ENCODE data around the gene CEACAM3. TPM values are rescaled to one million over a fixed set of nuclear protein-coding genes. Genes with fewer than 3 reads are reported as not detected.

The CEACAM3 gene
- total RNA-seq, 1 donor = not detected

DNA sequence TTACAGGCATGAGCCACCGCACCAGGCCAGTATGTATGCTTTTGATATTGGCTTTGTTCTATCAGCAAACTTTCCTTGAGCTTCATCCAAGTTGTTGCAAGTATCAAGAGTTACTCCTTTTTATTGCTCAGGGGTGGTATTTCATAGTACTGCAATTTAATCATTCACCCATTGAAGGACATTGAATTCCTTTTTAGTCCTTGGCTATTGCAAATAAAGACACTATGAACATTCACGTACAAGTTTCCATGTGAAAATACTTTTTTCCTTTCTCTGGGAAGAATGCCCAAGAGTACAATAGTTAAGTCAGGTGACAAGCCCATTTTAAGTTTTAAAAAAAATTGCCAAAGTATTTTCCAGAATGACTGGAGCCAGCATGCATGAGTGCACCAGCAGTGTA lies 20.4 kb downstream of the CEACAM3 start:
- no peak overlapping the region for H3K27ac ChIP-seq (ENCODE audit: low read depth, low read length)
- no peaks in the 10 kb centered on the region for H3K4me1 ChIP-seq (ENCODE audit: insufficient read depth, low read length)
- H3K27me3 ChIP-seq (ENCODE audit: insufficient read depth, low read length) = peaks cover 5% of the 10 kb centered on the region
- H3K79me2 ChIP-seq (ENCODE audit: insufficient read depth, low read length) = no peaks in the 10 kb centered on the region
- H4K20me1 ChIP-seq (ENCODE audit: insufficient read depth, low read length) = no peaks in the 10 kb centered on the region
- TF ChIP-seq, protein P1, sequence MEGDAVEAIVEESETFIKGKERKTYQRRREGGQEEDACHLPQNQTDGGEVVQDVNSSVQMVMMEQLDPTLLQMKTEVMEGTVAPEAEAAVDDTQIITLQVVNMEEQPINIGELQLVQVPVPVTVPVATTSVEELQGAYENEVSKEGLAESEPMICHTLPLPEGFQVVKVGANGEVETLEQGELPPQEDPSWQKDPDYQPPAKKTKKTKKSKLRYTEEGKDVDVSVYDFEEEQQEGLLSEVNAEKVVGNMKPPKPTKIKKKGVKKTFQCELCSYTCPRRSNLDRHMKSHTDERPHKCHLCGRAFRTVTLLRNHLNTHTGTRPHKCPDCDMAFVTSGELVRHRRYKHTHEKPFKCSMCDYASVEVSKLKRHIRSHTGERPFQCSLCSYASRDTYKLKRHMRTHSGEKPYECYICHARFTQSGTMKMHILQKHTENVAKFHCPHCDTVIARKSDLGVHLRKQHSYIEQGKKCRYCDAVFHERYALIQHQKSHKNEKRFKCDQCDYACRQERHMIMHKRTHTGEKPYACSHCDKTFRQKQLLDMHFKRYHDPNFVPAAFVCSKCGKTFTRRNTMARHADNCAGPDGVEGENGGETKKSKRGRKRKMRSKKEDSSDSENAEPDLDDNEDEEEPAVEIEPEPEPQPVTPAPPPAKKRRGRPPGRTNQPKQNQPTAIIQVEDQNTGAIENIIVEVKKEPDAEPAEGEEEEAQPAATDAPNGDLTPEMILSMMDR (IDR thresholded peaks at IDR 0.05; ENCODE audit: extremely low read depth, low read depth, low read length) = no peak
- H3K9me3 ChIP-seq (ENCODE audit: low read depth, low read length) = no peaks in the 10 kb centered on the region
- no peaks in the 10 kb centered on the region for H3K36me3 ChIP-seq (ENCODE audit: insufficient read depth, low read length)
- no peak overlapping the region for H3K4me2 ChIP-seq (ENCODE audit: insufficient read depth, low read length)
- H2AFZ ChIP-seq (ENCODE audit: low read length) = no peak overlapping the region
- no peak overlapping the region for H3K4me3 ChIP-seq (ENCODE audit: insufficient read depth, low read length)
- DNase-seq (ENCODE audit: insufficient read length, low spot score, missing footprints) = no peak

DNA sequence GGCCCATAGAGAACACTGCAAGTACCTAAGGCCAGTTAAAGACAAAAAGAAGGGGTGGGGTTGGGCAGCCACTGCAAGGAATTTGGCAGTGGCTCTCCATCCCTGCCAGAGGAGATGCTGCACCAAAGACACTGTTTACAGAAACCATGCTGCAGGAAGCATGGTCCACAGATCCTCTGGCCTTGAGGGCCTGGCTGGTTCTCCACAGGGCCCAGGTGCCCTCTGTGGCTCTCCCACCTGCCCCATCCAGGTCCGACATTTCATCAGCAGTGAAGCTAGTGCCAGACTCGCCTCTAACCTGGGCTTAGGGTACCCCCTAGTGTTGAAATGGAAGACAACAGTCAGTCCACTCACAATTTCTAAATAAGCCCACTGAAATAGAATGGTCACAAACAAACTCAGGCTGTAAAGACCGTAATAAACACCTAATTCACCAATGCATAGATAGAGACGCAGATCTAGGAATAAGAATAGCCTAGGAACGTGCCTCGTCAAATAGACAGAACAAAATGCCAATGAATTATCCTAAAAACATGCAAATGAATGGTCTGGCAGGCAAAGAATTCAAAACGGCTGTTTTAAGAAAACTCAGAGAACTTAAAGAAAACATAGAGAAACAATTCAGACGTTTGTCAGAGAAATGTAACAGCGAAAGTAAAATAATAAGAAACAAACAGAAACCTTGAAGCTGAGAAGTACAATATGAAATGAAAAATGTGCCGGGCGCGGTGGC lies 24.8 kb downstream of the CEACAM3 start:
- H4K20me1 ChIP-seq (ENCODE audit: insufficient read depth, low read length) = no peaks in the 10 kb centered on the region
- H3K4me3 ChIP-seq (ENCODE audit: insufficient read depth, low read length) = no peak overlapping the region
- H3K27ac ChIP-seq (ENCODE audit: low read depth, low read length) = no peak overlapping the region
- peaks cover 5% of the 10 kb centered on the region for H3K27me3 ChIP-seq (ENCODE audit: insufficient read depth, low read length)
- no peaks in the 10 kb centered on the region for H3K9me3 ChIP-seq (ENCODE audit: low read depth, low read length)
- no peaks in the 10 kb centered on the region for H3K79me2 ChIP-seq (ENCODE audit: insufficient read depth, low read length)
- no peak overlapping the region for H3K4me2 ChIP-seq (ENCODE audit: insufficient read depth, low read length)
- TF ChIP-seq, protein P1 (IDR thresholded peaks at IDR 0.05; ENCODE audit: extremely low read depth, low read depth, low read length) = peak; percentile 61
- H2AFZ ChIP-seq (ENCODE audit: low read length) = no peak overlapping the region
- no peaks in the 10 kb centered on the region for H3K36me3 ChIP-seq (ENCODE audit: insufficient read depth, low read length)
- no peaks in the 10 kb centered on the region for H3K4me1 ChIP-seq (ENCODE audit: insufficient read depth, low read length)
- DNase-seq (ENCODE audit: insufficient read length, low spot score, missing footprints) = no peak

DNA sequence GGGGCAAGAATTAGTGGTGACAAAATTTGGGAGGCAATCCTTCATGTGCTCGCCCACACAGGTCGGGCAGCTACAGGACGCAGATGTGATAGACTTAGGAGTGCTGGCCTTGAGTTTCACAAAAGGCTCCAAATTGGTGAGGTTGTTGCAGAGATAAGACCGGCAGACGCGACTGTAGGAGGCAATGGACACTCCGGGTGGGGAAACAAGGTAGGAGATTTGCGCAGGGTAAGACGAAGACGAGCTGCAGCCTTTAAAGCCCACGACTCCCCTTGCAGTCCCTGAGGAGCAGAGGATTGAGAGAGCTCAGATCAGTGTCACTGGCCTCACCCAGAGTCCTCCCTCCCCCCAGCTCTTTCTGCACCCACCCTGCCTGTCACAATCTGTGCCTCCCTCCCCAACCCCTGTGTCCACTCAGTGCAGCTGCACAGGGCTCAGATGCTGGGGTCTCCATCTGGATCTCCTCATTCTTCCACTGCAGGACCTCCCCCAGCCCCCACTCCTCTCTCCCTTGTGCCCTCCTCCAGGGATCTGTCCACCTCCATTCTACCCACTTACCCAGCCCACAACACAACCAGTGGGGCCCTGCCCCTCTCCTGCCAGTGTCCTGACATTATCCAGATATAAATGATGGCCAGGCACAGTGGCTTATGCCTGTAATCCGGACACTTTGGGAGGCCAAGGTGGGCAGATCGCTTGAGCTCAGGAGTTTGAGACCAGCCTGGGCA lies 41.8 kb downstream of the CEACAM3 start:
- peaks cover 15% of the 10 kb centered on the region for H3K27me3 ChIP-seq (ENCODE audit: insufficient read depth, low read length)
- H4K20me1 ChIP-seq (ENCODE audit: insufficient read depth, low read length) = no peaks in the 10 kb centered on the region
- no peak for DNase-seq (ENCODE audit: insufficient read length, low spot score, missing footprints)
- H3K4me3 ChIP-seq (ENCODE audit: insufficient read depth, low read length) = no peak overlapping the region
- H3K9me3 ChIP-seq (ENCODE audit: low read depth, low read length) = no peaks in the 10 kb centered on the region
- no peaks in the 10 kb centered on the region for H3K36me3 ChIP-seq (ENCODE audit: insufficient read depth, low read length)
- no peaks in the 10 kb centered on the region for H3K4me1 ChIP-seq (ENCODE audit: insufficient read depth, low read length)
- no peaks in the 10 kb centered on the region for H3K79me2 ChIP-seq (ENCODE audit: insufficient read depth, low read length)
- H3K27ac ChIP-seq (ENCODE audit: low read depth, low read length) = no peak overlapping the region
- H2AFZ ChIP-seq (ENCODE audit: low read length) = no peak overlapping the region
- H3K4me2 ChIP-seq (ENCODE audit: insufficient read depth, low read length) = no peak overlapping the region
- TF ChIP-seq, protein P1 (IDR thresholded peaks at IDR 0.05; ENCODE audit: extremely low read depth, low read depth, low read length) = no peak

DNA sequence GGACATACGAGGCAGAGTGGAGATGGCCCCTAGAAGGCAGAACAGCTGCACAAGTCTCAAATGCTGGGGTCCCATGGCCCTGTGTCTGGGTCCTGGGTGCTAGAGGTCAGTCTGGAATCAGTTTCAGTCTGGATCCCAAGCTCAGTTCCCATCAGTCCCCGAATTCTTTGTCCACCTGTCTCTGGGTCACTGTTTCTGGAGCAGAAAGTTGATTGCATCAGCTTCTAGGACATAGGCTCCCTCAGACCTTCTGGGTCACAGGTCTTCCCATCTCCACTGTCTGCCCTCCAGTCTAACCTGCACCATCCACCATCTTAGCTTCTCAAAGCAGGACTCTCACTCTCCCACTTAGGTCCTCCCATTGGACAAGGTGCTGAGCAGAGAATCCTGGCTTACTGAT lies 42.8 kb downstream of the CEACAM3 start:
- H3K4me3 ChIP-seq (ENCODE audit: insufficient read depth, low read length) = no peak overlapping the region
- no peak overlapping the region for H2AFZ ChIP-seq (ENCODE audit: low read length)
- DNase-seq (ENCODE audit: insufficient read length, low spot score, missing footprints) = peak; percentile 35
- H3K9me3 ChIP-seq (ENCODE audit: low read depth, low read length) = no peaks in the 10 kb centered on the region
- H3K27ac ChIP-seq (ENCODE audit: low read depth, low read length) = no peak overlapping the region
- H3K79me2 ChIP-seq (ENCODE audit: insufficient read depth, low read length) = no peaks in the 10 kb centered on the region
- peaks cover 15% of the 10 kb centered on the region for H3K27me3 ChIP-seq (ENCODE audit: insufficient read depth, low read length)
- no peaks in the 10 kb centered on the region for H3K4me1 ChIP-seq (ENCODE audit: insufficient read depth, low read length)
- TF ChIP-seq, protein P1 (IDR thresholded peaks at IDR 0.05; ENCODE audit: extremely low read depth, low read depth, low read length) = no peak
- no peaks in the 10 kb centered on the region for H4K20me1 ChIP-seq (ENCODE audit: insufficient read depth, low read length)
- no peaks in the 10 kb centered on the region for H3K36me3 ChIP-seq (ENCODE audit: insufficient read depth, low read length)
- H3K4me2 ChIP-seq (ENCODE audit: insufficient read depth, low read length) = no peak overlapping the region

All from osteoblast (primary cell).